Measurements from ENCODE around the gene SCRN2.
A peak's percentile ranks its signal among the peaks of the same experiment; 100 is the strongest.

SCRN2 gene

DNA sequence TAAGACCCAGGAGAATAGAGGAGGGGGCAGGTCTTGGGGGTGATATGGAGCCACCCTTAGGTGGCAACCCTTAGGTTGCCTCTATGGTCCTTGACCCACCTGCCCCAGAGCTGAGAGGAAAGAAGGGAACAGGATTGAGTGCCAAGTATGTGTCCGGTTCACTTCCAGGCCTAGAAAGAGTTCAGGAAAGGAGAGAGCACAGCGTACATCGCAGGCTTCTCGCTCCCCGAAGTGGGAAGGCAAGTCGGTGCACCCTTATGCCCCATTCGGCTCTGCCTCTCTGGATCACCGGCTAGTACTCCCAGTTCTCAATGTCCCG lies 9.3 kb upstream of the SCRN2 start:
- in situ Hi-C loops (cut with HindIII; ENCODE audit: low pct_ligation_motif_present, low pct_unique_long_range_greater_than_20kb, low sequenced_read_pairs): no loop called here
- no peak for DNase-seq

DNA sequence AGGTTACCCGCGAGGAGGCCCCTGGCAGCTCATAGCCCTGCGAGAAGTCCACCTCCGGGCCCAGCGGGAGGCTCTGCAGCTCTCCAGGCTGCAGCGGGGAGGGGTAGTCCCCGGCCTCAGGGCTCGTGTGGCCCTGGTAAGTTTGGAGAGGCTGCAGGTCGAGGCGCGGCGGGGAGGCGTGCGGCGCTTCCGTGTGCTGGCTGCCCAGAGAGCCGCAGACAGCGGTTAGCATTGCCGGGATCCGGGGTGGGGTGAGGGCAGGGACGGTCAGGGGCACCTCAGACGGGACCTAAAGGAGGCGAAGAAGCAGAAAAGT lies 7.1 kb upstream of the SCRN2 start:
- DNase-seq: no peak
- in situ Hi-C loops (cut with HindIII; ENCODE audit: low pct_ligation_motif_present, low pct_unique_long_range_greater_than_20kb, low sequenced_read_pairs): no loop called here

DNA sequence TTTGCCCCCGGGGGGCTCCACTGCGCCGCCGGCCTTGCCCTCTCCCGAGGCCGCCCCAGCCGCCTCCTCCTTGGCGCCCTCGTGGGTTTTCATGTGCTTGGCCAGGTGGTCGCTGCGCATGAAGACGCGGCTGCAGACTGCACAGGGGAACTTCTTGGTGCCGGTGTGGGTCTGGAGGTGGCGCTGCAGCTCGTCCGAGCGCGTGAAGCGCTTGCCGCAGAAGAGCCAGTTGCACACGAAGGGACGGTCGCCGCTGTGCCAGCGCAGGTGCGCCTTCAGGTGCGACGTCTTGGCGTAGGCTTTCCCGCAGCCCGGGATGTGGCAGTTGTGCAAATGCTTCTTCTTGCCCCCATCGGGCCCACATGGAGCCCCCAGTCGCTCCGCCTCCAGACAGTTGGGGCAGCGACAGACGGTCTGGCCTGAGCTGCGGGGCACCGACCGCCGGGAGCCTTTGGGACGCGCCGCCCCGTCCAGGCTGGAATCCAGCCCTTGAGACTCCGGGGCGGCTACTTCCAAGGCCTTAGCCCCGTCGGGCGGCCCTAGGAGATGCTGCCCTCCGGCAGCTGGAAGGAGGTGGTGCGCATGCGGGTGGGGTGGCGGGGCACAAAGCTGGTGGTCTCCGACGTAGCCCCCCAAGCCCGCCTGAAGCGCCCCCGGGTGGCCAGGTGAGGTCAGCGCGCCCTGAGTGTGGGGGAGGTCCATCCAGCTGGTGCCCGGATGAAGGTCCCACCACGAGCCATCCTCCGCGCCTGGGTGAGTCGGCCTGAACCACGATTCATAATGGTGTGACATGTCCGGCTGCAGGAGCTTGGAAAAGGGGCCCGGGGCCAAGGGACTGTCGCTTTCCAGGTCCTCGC lies 6.5 kb upstream of the SCRN2 start:
- no peak for DNase-seq
- in situ Hi-C loops (cut with HindIII; ENCODE audit: low pct_ligation_motif_present, low pct_unique_long_range_greater_than_20kb, low sequenced_read_pairs): no loop called here

DNA sequence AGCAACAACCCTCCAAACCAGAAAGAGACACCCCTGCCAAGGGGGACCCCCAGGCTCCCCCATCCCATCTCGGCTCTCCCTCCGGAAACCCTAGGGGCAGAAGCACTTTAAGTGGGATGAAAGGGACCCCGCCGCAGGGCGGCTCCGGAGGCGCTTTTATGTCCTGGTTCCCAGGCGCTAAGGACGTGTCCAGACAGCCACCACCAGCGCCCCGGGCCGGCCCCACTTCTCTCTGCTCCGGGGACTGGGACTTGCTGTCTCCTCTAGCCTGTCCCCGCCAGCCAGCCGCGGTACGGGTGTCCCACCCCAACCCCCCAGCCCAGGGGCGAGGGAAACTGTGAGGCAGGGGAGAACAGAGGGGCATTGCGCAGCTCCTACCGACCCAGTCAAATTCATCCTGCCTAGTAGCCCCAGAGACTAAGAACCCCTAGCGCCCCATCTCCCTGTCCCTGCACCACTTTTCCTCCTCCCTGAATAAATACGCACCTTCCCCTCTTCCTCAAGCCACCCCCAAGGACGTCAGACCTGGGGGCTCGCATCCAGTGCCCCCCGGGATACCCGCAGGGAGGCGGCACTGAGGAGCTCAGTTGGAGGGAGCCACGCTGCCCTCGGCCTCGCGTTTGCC lies 5.8 kb upstream of the SCRN2 start:
- DNase-seq: no peak
- in situ Hi-C loops (cut with HindIII; ENCODE audit: low pct_ligation_motif_present, low pct_unique_long_range_greater_than_20kb, low sequenced_read_pairs): no loop called here

DNA sequence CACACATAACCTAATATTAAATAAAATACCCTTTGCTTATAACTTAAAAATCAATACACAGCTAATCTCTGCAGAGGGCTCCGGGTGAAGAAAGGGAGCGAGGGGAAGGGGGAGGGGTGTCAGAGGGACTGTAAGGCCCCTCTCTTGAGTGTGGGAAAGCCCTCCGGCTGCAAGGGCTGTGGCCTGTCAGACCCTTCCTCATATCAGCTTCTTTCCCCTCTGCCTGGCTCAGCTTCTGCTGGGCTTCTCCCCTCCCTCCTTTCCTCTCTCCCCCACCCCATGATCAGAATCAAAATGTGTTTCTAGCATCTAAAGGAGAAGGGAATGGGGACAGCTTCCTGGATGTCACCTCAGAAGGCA lies 4.6 kb upstream of the SCRN2 start:
- DNase-seq: no peak
- in situ Hi-C loops (cut with HindIII; ENCODE audit: low pct_ligation_motif_present, low pct_unique_long_range_greater_than_20kb, low sequenced_read_pairs): no loop called here

DNA sequence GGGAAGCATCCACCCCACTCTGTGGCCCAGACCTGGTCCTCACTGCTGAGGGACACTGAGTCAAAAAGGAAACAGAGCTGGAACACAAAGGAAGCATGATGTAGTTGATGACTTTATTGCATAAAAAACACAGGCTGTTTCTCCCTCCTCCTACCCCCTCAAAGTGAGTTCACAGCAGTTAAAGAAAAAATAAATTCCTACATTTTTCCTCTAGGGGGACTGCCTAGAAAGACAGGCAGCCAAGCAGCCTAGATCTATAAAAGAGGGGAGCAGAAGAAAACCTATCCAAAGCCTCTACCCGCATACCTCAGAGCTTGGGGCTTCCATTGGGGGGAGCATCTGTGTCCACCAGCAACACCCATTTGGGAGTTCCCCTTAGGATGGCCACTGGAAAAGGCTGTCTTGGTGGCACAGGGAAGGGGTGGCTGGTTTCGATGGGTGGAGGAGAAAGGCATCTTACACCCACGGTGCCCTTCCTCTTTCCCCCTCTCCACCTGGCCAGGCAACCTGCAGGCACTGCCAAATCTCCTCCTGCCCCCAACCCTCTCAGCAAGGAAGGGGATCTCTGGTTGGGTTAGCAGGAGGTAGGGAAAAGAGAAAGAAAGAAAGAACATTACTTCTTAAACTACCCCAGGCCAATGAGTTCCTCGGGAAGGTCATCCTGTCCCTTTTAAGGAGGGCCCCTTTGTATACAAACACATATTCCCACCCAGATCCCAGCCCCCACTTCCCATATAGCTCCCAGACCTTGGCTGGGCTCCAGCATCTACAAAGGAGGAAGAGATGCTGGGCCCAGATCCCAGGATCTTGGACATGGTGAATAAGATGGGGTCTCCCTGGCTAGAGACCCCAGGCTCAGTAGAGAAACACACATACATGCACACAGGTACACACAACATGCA lies 4.0 kb upstream of the SCRN2 start:
- in situ Hi-C loops (cut with HindIII; ENCODE audit: low pct_ligation_motif_present, low pct_unique_long_range_greater_than_20kb, low sequenced_read_pairs): no loop called here

DNA sequence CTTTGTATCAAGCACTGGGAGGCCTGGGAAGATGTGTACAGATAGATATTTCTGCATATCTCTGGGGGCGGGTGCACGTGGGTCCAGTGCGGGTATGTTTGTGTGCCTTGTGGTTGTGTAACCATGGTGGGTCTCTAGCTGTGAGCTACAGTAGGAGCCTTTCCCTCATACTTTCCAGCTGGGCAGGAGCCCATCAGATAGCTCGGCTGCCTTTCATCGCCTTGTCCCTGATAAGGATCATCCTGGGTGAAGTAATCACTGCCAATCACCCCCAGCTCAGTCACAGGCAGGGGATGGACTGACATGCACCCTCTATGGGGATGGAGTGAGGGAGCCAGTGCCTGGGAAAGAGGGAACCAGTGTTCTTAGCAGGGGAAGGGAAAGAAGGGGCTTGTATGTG lies 3.2 kb upstream of the SCRN2 start:
- in situ Hi-C loops (cut with HindIII; ENCODE audit: low pct_ligation_motif_present, low pct_unique_long_range_greater_than_20kb, low sequenced_read_pairs): no loop called here
- no peak for DNase-seq

More for the DNA sequence above, 4.0 kb upstream of the SCRN2 start:
- peak; percentile 48 for DNase-seq

DNA sequence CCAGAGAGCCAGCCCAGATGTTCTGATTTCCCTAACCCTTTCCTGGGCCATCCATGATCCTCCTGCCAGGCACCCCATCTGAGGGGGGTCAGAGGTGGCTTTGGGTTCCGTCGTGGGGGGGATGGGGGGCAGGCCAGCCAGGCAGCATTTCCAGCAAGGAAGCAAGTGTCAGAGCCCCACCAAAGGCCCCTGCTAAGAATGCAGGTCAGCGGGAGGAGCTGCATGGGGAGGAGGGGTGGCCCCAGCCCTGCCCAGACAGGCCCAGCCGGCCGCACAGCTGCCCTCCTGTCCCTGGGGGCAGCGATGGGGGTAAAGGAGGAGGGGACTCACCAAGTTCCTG lies 2.3 kb upstream of the SCRN2 start:
- no peak for DNase-seq
- in situ Hi-C loops (cut with HindIII; ENCODE audit: low pct_ligation_motif_present, low pct_unique_long_range_greater_than_20kb, low sequenced_read_pairs): no loop called here

DNA sequence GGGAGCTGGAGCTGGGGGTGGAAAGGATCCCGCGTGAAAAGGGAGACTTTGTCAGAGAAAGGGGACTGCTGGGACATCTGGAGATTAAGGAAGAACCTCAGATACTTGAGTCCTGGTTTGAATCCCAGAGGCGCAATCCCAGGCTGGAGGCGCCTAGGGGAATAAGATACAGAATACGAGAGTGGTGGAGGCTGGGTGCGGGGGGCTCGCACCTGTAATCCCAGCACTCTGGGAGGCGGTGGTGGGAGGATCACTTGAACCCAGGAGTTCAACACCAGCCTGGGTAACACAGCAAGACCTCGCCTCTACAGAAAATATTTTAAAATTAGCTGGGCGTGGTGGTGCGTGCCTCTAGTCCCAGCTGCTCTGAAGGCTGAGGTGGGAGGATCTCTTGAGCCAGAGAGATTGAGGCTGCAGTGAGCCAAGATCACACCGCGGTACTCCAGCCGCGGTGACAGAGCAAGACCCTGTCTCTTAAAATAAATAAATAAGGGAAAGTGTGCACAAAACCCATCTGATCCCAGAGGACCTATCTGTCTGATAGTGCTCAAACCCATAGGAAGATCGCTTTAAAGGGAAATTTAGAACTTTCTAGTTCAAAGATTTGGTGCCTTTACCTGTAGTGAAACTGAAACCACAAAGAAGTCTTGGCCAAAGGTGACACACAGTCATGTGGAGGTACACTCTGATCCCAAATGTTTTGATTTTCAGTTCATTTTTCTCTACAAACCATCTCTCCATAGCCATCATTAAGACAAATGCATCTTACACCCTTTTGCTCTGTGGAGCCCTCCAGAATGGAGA lies 617 bp upstream of the SCRN2 start:
- in situ Hi-C loops (cut with HindIII; ENCODE audit: low pct_ligation_motif_present, low pct_unique_long_range_greater_than_20kb, low sequenced_read_pairs): no loop called here
- DNase-seq: no peak

DNA sequence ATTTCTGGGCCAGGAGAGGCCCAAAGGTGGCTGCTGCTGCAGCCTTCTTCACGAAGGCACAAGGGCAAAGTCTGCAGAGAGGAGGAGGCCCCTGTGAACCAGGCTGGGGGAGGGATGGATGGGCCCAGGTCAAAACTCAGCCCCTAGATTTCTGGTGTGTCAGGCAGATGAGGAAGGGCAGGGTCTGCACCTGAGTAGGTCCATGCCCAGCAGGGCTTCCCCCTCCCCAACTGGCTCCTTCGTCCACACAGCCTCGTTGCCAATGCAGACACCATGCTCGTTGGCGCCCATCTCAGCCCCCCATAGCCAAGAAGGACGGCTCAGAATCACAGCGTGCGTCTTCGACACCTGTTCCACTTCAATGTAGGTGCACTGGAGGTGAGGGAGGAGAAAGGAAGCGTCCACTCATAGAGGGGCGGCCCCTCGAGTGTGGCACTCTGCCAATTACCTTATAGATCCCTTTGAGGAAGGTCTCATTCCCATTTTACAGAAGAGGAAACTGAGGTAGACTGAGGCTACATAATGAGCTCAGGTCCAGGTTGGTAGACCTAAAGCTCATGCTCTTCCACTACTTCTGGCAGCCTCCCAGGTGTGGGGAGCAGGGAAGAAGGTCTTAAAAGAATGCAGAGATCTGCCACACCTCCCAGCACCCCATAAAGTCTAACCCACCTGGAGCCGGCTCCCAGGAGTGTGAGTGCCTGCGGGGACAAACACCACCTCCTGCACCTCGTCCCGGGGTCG lies 902 bp downstream of the SCRN2 start:
- in situ Hi-C loops (cut with HindIII; ENCODE audit: low pct_ligation_motif_present, low pct_unique_long_range_greater_than_20kb, low sequenced_read_pairs): no loop called here
- DNase-seq: no peak

DNA sequence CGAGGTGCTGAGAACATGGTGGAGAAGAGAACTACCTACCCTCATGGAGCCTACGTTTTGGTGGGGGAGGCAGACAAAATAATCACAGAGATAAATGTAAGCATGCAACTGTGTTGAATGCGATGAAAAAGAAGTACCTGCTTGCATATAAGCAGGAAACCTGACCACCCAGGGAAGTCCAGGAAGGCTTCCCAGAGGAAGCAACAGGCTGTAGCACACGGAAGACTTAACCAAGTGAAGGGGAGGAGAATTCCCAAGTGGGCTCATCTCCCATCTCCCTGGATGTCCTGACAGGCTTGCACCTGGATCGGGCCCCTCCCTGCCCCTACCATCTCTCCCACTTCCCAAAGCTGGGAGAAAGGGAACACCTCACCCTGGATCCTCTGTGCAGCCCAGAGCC lies 2.0 kb downstream of the SCRN2 start:
- DNase-seq: no peak
- in situ Hi-C loops (cut with HindIII; ENCODE audit: low pct_ligation_motif_present, low pct_unique_long_range_greater_than_20kb, low sequenced_read_pairs): no loop called here

DNA sequence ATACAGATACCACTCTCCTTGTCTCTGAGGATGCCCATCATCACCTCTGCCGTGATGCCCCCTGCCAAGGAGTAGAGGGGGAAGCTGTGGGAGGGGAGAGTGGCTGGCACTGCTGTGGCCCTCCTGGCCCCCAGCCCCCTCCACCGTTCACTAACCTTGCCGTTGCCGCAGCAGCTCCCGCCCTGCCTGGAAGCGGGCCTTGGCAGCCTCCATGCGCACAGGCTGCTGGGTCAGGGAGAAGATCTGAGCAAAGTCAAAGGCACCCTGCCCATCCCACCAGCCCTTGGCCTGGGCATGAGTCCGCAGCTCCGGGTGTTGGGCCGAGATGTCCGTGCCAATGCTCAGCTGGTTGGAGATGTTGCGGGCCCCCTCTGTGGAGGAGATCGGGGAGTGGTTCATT lies 2.4 kb downstream of the SCRN2 start:
- in situ Hi-C loops (cut with HindIII; ENCODE audit: low pct_ligation_motif_present, low pct_unique_long_range_greater_than_20kb, low sequenced_read_pairs): no loop called here
- no peak for DNase-seq

DNA sequence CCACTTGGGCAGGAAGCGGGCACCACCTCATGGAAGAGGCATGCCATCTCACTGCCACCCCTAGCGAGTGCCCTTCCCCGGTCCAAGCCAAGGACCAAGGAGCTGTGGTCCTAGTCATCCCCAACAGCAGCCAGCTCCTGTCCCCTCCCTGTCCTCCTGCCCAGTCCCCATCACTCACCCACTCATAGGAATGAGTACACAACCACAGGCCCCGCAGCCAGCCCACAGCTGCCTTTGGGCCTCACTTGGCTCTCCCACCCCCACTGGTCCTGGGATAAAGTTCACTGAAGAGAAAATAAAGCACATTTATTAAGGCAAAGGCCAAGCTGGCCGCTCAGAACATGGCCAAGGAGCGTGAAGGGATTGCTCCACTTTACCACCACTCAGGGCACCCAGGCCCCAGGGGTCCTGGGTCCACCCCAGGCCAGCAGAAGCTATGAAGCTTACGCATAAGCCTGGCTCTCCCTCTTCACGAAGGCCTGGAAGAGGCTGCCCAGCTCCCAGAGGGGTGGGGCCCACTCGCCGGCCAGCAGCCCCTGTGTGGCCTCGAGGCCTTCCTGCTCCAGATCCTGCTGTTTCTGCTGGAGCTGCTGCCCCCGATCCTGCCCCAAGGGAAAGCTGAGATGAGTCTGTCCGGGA lies 3.6 kb downstream of the SCRN2 start:
- no peak for DNase-seq

DNA sequence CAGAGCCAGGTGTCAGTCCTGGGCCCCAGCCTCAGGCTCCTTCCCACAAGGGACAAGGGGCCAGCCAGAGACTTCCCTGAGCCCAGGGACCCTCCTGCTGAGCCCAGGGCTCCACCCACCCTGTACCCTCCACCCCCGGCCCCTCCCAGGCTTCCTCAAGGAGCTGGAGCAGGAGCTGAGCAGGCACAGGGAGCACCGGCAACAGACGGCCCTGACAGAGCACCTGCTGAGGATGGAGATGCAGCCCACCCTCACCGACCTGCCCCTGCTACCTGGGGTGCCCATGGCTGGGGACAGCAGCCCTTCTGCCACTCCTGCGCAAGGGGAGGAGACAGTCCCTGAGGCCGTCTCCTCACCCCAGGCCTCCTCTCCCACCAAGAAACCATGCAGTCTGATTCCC lies 4.5 kb downstream of the SCRN2 start:
- DNase-seq: no peak
- in situ Hi-C loops (cut with HindIII; ENCODE audit: low pct_ligation_motif_present, low pct_unique_long_range_greater_than_20kb, low sequenced_read_pairs): no loop called here

More for the DNA sequence above, 3.6 kb downstream of the SCRN2 start:
- in situ Hi-C loops (cut with HindIII; ENCODE audit: low pct_ligation_motif_present, low pct_unique_long_range_greater_than_20kb, low sequenced_read_pairs): no loop called here

DNA sequence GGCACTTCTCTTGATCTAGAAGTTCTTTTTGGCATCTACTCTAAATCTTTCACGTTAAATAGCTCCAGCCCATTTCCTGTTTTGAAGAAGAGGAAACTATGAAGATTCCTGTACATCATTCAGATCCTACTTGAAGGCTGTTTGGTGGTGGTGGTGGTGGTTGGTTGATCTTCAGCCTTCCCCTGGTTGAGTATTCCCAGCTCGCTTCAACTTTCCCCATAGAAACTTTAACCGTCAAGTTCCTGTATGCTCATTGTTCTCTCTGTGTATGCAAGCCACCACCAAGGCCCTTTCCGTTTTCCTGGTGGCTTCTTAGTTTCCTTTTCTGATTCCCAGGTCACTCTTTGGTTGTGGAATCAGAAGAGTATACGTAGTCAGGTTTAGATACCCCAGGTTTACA lies 6.3 kb downstream of the SCRN2 start:
- in situ Hi-C loops (cut with HindIII; ENCODE audit: low pct_ligation_motif_present, low pct_unique_long_range_greater_than_20kb, low sequenced_read_pairs): no loop called here
- DNase-seq: no peak

DNA sequence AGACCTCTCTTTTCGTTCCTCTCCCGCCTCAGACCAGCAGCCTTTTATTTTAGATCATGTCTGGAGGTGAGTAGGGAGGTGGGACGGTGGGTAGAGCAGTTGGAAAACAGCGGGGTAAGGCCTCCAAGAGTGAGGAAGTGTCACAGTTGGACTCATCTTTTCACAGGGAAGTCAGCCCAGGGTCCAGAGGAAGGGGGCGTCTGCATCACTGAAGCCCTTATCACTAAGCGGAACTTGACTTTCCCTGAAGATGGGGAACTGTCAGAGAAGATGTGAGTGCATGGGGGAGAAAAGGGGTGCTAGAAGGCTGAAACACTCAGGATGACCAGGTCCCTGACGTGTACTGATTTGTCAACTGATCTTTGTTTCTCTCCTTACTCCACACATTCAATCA lies 9.1 kb downstream of the SCRN2 start:
- no peak for DNase-seq
- in situ Hi-C loops (cut with HindIII; ENCODE audit: low pct_ligation_motif_present, low pct_unique_long_range_greater_than_20kb, low sequenced_read_pairs): no loop called here

DNA sequence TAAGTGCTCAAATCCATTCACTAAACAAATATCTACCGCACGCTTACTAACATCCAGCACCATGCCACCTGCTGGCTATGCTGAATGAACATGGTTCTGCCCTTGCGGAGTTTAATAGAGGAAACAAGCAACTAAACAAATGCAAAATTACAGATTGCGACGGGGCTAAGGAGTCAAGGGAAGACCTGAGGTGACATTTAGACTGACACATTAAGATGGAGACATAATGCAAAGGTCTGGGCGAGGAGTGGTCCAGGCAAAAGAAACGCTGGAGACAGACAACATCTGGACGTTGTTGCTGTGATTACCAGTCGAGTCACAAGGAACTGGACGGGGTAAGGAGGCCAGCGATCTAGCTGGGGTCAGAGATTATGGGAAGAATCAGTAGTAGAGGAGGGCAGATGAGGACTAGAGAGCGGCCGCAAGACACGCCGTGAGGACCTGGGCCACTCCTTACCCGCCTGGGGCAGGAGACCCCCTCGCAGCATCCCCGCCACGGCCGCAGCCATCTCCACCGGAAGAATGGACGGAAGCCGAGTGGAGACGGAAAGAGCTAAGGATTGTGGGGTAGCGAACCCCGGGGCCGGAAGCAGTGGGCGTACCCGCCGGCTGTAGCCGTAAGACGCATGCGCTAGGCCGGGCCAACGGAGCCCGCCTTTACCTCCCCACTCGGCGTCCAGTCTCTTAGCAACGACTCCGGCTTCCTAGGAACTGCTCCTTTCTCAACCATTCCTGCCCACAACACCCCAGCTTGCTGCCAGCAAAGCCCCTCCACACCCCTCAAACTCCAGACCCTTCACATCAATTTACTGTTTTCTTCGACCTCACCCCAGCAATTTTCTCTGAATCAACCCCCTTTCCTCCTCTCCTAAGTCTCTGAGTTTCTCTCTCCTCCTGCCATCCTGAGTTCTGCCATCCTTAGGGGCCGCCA lies 9.8 kb downstream of the SCRN2 start, which contains the start of the genes LRRC46 and MRPL10:
Gene LRRC46 (plus strand): TSS at position 668 of the 931 bp plus-strand sequence. CDS start 320 bp downstream, outside the sequence.
Gene MRPL10 (minus strand): TSS at position 539 of the 931 bp plus-strand sequence. CDS start 30 bp downstream, at position 509.
- DNase-seq: peak; percentile 93
- in situ Hi-C loops (cut with HindIII; ENCODE audit: low pct_ligation_motif_present, low pct_unique_long_range_greater_than_20kb, low sequenced_read_pairs): no loop called here

Measured in ACHN (cell line).